Measurements from ENCODE around the gene CADPS. TPM values are rescaled to one million over a fixed set of nuclear protein-coding genes. Genes with fewer than 3 reads are reported as not detected.
A peak's percentile ranks its signal among the peaks of the same experiment; 100 is the strongest.

The CADPS gene
- 265 TPM for total RNA-seq (ENCODE audit: unreplicated experiment)
- long read RNA-seq, partial matches to known transcripts, result 2 of 12 reads
- long read RNA-seq, other reads (novel, unspliced or antisense), result 9 of 12 reads

DNA sequence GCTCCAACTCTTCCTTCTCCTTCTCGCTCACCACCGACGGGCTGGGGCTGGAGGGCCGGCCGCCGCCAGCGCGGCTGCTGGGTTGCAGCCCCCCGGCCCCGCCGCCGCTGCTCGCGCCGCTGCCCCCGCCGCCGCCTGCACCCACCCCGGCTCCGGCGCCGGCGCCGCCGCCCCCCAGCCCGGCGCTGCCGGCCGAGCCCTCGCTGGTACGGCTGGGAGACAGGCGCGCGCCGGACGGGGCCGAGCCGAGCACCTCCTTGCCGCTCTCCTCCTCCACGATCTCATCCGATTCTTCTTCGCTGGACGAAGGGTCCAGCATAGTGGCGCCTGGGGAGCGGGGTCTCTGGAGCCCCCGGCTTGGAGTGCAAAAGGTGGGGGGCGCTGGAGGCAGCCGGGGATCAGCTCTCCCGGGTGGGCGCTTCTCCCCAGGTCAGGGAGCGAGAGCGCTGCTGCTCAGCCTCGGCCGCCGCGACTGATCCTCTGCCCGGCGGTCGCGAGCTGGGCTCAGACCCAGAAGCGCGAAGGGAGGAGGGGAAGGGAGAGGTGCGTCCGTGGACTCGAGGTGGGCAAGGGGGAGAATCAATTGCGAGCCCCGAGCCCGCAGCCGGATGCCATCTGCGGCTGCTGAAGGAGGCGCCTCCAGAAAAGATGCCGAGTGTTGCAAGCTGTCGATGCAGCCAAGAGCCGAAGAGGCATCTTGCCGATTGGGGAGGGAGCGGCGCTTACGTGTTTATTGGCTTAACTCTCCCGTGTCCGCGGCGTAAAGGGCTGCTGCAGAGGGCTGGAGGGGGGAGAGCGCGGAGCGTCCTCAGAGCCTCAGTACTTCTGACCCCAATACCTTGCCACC lies at the start of gene CADPS:
TSS of gene CADPS (minus strand) at position 706 of the 847 bp plus-strand sequence. CDS start at position 319, 387 bp downstream.
- peaks cover 17% of the 10 kb centered on the region for H3K27me3 Mint-ChIP-seq (ENCODE audit: unreplicated experiment)
- peaks cover 34% of the 10 kb centered on the region for H3K4me1 Mint-ChIP-seq (ENCODE audit: low read depth, unreplicated experiment)
- peaks cover 19% of the 10 kb centered on the region for H3K9me3 Mint-ChIP-seq (ENCODE audit: unreplicated experiment)
- TF ChIP-seq, protein P1, sequence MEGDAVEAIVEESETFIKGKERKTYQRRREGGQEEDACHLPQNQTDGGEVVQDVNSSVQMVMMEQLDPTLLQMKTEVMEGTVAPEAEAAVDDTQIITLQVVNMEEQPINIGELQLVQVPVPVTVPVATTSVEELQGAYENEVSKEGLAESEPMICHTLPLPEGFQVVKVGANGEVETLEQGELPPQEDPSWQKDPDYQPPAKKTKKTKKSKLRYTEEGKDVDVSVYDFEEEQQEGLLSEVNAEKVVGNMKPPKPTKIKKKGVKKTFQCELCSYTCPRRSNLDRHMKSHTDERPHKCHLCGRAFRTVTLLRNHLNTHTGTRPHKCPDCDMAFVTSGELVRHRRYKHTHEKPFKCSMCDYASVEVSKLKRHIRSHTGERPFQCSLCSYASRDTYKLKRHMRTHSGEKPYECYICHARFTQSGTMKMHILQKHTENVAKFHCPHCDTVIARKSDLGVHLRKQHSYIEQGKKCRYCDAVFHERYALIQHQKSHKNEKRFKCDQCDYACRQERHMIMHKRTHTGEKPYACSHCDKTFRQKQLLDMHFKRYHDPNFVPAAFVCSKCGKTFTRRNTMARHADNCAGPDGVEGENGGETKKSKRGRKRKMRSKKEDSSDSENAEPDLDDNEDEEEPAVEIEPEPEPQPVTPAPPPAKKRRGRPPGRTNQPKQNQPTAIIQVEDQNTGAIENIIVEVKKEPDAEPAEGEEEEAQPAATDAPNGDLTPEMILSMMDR (IDR thresholded peaks at IDR 0.05; ENCODE audit: partially characterized antibody, unreplicated experiment), result no peak
- peak; percentile 80 for DNase-seq
- no peaks in the 10 kb centered on the region for H3K36me3 Mint-ChIP-seq (ENCODE audit: unreplicated experiment)
- peak within 1 kb of the TSS; percentile 97 for H3K4me3 Mint-ChIP-seq (ENCODE audit: unreplicated experiment)
- H3K27ac Mint-ChIP-seq (ENCODE audit: unreplicated experiment), result peak within 1 kb of the TSS; percentile 98

DNA sequence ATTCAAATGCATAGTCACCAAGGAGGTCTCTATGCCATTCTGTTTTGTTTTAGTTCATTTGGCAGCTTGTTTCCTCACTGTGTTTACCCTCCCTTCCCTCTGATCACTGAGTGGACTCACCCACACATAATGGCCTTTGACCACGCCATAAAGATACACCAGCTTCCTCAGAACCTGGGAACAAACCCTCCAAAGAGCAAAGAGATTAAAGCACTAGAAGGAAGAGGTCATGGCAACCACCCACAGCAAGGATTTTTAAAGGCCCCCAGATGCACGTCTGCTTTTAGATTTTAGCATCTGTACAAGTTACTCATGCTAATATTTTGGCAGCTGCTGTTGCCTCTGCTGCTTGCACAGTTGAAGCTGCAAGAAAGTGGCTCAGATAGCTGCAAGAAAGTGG lies 47.9 kb upstream of the CADPS start:
- DNase-seq, result no peak
- H3K4me1 Mint-ChIP-seq (ENCODE audit: low read depth, unreplicated experiment), result peaks cover 4% of the 10 kb centered on the region
- H3K4me3 Mint-ChIP-seq (ENCODE audit: unreplicated experiment), result no peak overlapping the region
- TF ChIP-seq, protein P1 (IDR thresholded peaks at IDR 0.05; ENCODE audit: partially characterized antibody, unreplicated experiment), result no peak
- H3K9me3 Mint-ChIP-seq (ENCODE audit: unreplicated experiment), result peaks cover 4% of the 10 kb centered on the region
- H3K27ac Mint-ChIP-seq (ENCODE audit: unreplicated experiment), result no peak overlapping the region
- H3K27me3 Mint-ChIP-seq (ENCODE audit: unreplicated experiment), result no peaks in the 10 kb centered on the region
- H3K36me3 Mint-ChIP-seq (ENCODE audit: unreplicated experiment), result no peaks in the 10 kb centered on the region

DNA sequence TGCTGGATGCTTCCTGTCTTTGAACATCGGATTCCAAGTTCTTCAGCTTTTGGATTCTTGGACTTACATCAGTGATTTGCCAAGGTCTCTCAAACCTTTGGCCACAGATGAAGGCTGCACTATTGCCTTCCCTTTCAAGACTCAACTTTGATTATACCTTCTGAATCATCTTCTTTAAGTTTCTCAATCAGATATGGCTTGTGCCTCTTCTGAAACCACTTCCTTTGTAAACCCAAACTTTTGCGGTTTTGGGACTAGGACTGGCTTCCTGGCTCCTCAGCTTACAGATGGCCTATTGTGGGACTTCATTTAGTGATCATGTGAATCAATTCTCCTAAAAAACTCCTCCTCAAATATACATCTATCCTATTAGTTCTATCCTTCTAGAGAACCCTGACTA lies 47.1 kb upstream of the CADPS start:
- Mint-ChIP-seq H3K4me1 (ENCODE audit: low read depth, unreplicated experiment) (peaks cover 4% of the 10 kb centered on the region), H3K4me3 (ENCODE audit: unreplicated experiment) (no peak overlapping the region), H3K27me3 (ENCODE audit: unreplicated experiment) (no peaks in the 10 kb centered on the region), H3K27ac (ENCODE audit: unreplicated experiment) (no peak overlapping the region), H3K9me3 (ENCODE audit: unreplicated experiment) (peaks cover 4% of the 10 kb centered on the region), H3K36me3 (ENCODE audit: unreplicated experiment) (no peaks in the 10 kb centered on the region)
- DNase-seq, result no peak
- TF ChIP-seq, protein P1 (IDR thresholded peaks at IDR 0.05; ENCODE audit: partially characterized antibody, unreplicated experiment), result no peak

DNA sequence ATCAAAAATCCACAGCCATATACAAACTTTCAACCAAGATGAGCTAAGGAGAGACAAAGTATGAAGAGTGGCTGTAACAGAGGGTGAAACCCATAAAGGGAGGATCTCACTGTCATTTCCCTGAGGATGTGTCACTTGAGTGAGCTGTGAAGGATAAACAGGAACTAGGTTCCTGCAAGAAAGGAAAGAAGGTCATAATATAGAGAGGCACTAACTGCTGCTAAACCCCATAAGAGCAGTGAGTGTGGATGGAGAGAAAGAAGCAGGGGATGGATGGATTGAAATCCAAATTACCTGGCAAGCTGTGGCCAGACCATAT lies 45.2 kb upstream of the CADPS start:
- Mint-ChIP-seq H3K27ac (ENCODE audit: unreplicated experiment) (no peak overlapping the region), H3K27me3 (ENCODE audit: unreplicated experiment) (peaks cover 2% of the 10 kb centered on the region), H3K4me1 (ENCODE audit: low read depth, unreplicated experiment) (peaks cover 6% of the 10 kb centered on the region), H3K9me3 (ENCODE audit: unreplicated experiment) (peaks cover 6% of the 10 kb centered on the region), H3K4me3 (ENCODE audit: unreplicated experiment) (no peak overlapping the region), H3K36me3 (ENCODE audit: unreplicated experiment) (no peaks in the 10 kb centered on the region)
- no peak for DNase-seq
- TF ChIP-seq, protein P1 (IDR thresholded peaks at IDR 0.05; ENCODE audit: partially characterized antibody, unreplicated experiment), result no peak

DNA sequence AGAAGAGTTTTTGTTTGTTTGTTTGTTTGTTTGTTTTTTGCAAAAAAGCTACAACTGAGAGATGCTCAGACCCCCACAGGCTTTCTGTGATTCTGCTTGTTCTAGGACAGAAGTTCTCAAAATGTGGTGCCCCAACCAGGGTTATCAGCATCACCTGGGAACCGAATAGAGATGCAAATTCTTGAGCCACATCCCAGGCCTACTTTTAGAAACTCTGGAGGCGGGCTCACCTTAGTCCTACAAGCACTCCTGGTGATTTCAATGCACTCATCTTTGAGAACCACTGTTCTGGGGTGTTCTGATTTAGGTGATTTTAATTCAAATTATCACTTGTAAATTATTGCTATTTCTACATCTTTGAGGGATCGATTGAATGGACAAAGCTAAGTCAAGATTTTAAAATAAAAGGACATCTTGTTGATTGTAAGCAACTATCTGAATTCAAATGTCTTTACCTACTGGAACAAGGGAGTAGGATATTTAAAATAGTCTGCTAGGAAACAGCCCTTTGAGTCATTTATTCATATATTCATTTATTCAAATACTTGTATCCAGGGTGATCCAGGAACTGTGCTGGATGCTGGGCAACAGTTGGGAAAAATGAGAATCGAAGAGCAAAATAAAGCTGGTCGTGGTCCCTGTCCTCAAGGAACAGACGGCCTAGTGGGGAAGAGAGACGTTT lies 44.7 kb upstream of the CADPS start:
- peaks cover 2% of the 10 kb centered on the region for H3K27me3 Mint-ChIP-seq (ENCODE audit: unreplicated experiment)
- H3K4me1 Mint-ChIP-seq (ENCODE audit: low read depth, unreplicated experiment), result peaks cover 6% of the 10 kb centered on the region
- TF ChIP-seq, protein P1 (IDR thresholded peaks at IDR 0.05; ENCODE audit: partially characterized antibody, unreplicated experiment), result no peak
- no peak for DNase-seq
- no peak overlapping the region for H3K27ac Mint-ChIP-seq (ENCODE audit: unreplicated experiment)
- H3K9me3 Mint-ChIP-seq (ENCODE audit: unreplicated experiment), result peaks cover 8% of the 10 kb centered on the region
- no peak overlapping the region for H3K4me3 Mint-ChIP-seq (ENCODE audit: unreplicated experiment)
- no peaks in the 10 kb centered on the region for H3K36me3 Mint-ChIP-seq (ENCODE audit: unreplicated experiment)

All from glutamatergic neuron (in vitro differentiated cells).